ENCODE results near the gene PRRC2B.
A peak's percentile ranks its signal among the peaks of the same experiment; 100 is the strongest.
"Not testable (repeated sequence)": the region's sequence is repeated elsewhere in the genome, so short reads cannot be mapped to it uniquely, and the experiment has no call there.

Gene PRRC2B

DNA sequence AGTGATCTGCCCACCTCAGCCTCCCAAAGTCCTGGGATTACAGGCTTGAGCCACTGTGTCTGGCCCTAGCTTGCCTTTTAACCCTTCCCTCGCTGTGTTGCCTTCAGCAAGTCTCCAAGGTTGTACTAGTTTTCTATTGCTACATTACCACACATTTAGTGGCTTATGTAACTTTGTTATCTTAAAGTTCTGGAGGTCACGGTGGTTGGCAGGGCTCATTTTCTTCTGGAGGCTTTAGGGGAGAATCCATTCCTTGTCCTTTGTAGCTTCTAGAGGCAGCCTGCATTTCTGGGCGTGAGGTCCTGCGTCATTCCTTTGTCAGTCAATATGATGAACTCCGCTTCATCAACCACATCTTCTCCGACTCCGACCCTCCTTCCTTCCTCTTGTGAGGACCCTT, 2.9 kb upstream of the PRRC2B start:
- peak; percentile 33 for DNase-seq

DNA sequence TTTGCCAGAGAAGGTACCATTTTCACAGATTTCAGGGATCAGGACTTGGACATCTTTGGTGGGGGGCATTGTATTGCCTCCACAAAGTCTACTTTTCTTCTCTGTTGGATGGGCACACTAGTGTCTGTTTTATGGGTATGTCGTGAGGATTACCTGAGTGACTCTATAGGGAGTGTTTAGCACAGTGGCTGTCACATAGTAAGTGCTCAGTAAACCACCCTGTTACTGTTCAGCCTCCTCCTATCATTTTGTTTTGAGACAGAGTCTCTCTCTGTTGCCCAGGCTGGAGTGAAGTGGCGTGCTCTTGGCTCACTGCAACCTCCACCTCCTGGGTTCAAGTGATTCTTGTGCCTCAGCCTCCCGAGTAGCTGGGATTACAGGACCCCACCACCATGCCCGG, 2.4 kb upstream of the PRRC2B start:
- no peak for DNase-seq

DNA sequence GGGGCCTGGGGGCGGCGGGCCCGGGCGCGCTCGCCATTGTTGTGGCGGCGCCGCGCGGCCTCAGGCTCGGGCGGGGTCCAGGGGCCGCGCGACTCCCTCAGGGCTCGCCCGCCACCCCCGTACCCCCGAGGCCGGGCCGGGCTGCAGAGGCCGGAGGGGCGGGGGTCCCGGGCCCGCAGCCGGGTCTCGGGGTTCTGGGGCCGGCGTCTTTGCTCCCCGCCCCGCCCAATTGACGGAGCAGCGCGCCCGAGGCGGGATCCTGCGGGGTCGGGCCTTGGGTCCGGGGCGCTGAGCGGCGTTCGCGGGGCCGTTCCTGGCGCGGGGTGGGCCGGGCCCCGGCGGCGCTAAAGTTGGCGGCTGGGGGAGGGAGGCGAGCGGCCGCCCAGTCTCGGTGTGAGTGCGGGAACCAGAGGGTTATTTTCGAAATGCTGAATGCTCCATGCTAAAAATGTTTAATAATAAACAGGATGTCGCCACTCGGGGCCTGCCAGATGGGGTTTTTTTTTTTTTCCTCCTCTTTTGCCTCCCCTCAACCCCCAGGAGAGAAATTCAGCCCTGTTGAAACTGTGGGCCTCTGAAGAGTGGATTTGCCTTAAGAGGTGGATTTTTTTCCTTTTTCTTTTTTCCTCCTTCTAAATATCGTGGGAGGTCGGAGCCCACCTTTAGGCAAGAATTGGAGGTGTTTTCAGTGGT, 724 bp downstream of the PRRC2B start:
- peak; percentile 68 for DNase-seq

DNA sequence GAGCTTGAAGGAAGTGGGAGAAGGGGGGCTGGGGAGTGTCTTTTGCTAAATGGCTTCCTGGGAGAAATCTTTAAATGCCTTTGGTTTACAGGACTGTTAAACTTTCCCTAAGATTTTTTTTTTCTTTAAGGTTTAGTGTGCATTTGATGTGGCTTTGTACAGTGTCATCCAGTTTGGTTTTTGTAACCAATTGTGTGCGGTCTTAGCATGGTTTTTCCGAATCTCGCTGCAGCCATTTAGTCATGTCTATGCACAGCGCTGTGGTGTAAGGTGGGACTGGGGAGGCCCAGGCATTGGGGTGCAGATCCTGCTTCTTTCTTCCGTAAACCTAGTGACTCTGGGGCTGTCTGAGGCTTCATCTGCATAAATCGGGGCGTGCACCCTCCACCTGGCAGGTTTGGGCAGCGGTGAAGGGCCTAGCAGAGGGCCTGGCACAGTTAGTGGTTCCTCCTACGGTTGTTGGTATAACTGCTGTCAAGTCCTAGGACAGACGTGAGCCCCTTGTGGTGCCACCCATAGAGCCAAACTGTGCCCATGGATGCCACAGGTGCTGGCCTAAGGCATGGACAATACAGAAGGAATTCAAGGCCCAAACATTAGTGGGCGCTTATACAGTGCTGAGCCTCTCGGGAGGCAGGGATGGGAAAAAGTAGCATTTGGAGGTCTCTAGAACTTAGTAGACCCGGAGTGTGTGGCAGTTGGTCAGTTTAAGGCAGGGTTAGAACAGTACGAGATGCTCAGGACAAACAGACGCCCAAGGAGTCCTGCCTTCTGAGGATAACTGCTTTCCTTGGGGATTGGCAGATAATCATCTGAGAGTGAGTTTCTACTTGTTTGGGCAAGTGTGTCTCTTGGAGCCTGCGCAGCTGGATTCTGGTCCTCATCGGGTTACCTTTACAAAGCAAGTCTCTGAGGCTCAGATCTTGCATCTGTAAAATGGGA, 1.5 kb downstream of the PRRC2B start:
- DNase-seq: peak; percentile 70

DNA sequence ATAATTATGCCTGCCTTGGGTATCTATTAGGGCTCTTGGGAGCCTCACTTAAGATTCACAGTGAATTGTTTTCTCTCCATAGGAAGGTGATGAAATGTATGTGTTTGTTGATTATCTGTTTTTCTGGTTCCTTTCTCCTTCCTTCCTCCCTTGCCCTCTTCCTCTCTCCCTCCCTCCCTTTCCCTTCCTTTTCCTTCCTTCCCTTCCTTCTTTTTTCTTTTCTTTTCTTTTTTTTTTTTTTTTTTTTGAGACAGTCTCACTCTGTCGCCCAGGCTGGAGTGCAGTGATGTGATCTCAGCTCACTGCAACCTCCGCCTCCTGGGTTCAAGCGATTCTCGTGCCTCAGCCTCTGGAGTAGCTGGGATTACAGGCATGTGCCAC, 2.2 kb downstream of the PRRC2B start:
- not testable (repeated sequence) for DNase-seq

DNA sequence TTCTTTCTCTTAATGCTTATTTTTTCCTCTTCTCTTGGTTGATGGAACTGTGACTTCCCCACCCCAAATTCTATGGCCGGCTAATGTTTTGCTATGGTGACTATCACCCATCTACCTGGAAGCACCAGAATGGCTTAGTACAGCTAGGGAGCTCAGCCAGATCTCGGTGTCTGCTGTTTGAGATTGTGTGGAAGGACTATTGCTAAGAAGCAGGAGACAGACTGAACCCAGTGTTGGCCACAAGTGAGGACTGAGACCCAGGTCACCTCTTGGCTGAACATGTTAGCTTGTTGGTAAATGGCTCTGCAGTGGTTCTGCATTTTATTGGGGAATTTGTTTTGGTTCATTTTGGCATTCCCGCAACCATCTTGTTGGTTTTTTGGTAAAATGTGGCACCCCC, 2.7 kb downstream of the PRRC2B start:
- no peak for DNase-seq

DNA sequence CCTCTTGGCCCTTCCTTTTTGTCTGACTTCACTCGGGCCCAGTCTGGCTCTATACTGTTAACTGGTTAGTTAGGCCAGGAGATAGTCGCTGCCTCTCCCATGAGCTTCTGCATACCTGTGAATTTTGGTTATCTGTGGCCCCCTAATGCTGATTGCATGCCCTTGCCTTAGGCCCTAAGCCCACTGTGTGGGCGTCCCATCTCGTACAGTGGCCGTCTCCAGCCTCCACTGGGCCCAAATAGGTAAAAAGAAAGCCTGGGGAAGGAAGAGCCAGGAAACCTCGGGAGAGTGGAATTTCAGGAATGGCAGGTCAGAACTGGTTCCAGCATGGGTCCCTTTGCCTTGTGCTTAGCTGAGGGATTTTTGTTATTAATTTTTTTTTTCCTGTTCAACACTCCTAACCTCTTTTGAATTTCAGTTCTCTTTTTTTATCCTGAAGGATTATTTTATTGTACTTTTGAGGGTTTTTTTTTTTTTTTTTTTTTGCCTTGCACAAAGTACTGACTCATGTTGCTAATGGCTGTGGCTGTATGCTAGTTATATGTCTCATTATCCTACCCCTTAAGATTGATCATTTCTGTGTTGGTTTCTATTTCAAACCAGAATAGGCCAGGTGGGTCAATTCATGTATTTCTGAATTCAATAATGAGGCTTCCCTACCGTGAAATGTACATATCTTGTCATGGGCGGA, 3.4 kb downstream of the PRRC2B start:
- DNase-seq: no peak

DNA sequence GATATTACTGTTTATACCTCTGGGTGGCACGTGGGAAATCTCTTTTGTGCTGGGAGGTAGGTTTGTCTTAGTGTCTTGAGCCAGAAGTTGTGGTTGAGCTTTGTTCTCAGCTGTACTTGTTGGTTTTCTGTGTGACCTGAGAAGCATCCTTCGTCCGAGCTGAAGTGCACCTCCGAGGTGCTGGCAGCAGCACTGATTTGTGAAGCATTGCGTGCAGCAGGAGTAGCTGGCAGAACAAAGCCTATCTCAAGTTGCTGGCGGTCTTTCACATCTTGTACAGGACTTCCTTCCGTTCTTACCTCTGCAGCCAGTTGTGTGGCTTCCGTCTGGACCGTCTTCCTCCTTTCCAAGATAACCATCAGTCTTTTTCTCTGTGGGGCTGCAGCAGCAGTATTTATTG, 4.3 kb downstream of the PRRC2B start:
- DNase-seq: peak; percentile 90

DNA sequence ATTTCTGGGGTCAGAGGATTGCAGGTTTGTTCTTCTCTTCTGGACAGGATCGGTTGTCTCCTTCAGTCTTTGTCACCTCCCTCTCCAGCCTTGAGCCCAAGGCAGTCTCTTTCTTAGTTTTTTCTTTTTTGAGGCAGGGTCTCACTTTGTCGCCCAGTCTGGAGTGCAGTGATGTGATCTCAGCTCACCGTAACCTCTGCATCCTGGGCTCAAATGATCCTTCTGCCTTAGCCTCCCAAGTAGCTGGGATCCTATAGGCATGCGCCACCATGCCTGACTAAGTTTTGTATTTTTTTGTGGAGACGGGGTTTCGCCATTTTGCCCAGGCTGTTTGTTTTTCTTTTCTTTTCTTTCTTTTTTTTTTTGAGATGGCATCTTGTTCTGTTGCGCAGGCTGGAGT, 6.1 kb downstream of the PRRC2B start:
- no peak for DNase-seq

DNA sequence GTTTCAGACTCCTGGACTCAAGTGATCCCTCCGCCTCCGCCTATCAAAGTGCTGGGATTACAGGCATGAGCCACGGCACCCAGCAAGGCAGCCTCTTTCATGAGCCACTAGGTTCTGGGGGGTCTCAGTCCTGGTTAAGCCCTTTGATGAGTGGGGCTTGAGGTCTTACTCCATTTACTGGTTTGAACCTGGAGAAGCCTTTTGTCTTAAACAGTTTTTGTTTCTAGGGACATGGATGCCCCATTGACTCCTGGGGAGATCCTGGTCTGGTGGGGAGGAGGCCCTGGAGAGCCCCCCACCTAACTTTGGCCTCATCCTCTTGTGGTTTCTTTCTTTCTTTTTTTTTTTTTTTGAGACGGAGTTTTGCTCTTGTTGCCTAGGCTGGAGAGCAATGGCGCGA, 6.7 kb downstream of the PRRC2B start:
- DNase-seq: no peak

DNA sequence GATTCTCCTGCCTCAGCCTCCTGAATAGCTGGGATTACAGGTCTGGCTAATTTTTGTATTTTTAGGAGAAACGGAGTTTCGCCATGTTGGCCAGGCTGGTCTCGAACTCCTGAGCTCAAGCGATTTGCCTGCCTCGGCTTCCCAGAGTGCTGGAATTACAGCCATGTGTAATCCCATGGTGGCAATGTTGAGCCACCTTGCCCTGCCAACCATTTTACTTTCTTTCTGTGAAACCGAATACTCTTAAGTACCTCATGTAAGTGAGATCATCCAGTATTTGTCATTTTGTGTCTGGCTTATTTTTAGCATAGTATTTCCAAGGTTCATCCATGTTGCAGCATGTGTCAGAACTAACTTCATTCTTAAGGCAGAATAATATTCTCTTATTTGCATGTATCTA, 8.2 kb downstream of the PRRC2B start:
- DNase-seq: no peak

DNA sequence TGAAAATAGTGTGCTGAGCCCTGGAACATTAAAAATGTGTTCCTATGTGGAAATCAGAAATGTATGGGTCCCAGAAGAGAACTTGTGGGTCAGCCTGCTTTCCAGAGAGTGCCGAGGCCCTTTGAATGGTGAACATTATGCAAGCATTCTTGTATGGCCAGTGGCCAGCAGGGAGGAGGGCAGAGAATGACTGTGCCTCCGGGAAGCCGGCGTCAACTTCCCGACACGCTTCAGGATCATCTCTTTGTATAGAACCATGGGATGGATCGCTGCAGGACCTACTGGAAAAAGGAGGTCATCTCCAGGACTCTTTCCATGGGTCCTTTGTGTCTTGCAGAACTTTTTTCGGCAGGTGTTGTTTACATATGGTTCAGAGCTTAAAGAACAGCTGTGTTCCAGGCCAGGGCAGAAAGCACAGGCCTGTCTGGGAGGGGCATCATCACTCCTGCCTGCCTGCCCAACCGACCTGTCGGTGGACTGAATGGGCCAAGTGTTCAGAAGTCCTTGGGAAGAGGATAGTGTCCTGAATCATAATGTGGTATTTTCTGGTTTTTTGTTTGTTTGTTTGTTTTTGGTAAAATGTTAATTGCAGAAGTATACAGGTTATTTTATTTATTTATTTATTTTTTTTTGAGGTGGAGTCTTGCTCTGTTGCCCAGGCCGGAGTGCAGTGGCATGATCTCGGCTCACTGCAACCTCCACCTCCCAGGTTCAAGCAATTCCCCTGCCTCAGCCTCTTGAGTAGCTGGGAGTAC, 9.0 kb downstream of the PRRC2B start:
- DNase-seq: no peak

DNA sequence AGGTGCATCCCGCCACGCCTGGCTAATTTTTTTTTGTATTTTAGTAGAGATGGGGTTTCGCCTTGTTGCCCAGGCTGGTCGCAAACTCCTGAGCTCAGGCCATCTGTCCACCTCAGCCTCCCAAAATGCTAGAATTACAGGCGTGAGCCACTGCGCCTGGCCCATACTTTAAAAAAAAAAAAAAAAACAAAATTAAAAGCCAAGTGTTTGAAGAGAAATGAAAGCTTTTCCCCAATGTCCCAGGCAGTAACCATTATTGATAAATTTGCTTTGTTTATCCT, 9.5 kb downstream of the PRRC2B start:
- DNase-seq: no peak

DNA sequence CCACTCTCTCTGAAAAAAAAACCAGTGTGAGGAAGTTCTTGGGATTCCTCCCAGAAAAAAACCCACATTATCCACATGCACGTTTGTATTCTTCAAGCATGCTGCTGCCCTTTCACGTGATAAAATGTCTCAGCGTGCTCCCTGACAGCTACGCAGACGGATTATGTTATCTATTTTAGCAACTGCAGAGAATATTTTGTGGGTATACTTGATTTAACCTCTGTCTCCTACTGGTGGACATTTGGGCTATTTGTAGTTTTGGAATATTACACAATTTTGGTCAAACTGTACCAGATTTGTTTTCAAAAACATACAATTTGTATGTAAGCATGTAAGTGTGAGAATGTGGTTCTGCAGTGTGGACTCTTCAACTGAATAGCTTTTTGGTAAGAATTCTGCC, 10.7 kb downstream of the PRRC2B start:
- DNase-seq: peak; percentile 76

DNA sequence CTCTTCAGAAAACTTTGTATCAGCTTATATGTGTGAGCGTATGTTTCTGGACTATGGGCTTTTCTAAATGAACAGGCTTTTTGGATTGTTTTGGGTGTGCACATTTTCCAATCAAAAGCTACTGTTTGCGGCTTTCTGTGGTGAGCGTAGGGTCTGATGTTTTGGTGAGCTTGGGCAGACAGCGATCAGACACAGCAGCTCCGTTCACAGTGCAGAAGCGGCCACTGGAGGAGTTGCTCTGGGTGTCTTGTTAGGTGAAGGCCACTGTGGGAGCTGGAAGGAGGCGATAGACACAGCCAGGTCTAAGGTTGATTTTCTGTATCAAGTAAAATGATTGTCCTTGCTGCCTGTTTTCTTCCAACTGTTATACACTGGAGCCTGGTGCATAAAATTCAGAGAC, 11.1 kb downstream of the PRRC2B start:
- no peak for DNase-seq

DNA sequence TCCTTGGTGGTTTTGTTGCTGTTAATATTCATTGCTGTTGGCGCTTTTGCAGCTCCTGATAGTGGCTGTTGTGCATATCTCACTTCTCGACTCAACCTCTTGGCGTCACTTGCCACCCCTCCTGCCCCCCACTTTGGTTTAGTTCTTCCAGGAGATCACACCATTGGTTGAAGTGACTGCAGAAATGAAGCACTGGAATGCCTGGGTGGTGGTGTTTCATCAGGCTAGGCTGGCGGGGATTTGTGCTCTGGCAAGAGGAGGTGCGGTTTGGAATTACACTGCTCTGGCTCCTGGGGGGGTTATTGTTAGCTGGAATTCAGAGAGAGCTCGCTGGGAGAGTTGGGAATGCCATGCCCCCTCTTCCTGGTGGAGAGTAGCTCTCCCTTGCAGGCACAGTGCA, 11.5 kb downstream of the PRRC2B start:
- DNase-seq: peak; percentile 51

DNA sequence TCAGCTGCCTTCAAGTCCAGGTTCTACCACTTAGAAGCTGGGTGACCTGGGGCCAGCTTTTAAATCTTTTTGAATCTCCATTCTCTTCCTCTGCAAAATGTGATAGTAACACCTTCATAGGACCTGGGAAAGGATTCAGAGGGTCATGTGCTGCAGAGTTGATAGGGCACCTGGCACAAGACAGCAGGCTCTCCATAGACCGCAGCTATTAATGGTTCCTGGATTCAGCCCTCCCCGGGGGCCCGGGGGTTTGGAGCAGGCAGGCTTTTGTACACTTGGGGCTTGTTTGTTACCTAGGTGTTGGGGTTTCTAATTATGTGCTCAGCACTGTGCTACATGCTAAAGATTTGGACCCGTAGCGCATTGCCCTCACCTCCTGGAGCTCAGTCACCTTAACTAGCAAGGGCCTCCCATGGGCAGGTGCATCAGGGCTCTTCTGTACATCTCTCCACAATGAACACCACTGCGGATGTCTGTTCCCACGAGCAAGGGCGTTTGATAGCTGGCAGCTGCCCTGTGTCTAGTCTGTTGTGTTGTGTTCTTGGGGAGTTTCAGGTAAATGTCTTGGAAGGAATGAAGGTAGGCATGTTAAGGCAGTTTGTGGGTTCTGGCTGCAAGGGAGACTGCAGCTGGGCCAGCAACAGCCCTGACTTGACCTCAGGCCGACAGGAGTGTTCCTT, 12.1 kb downstream of the PRRC2B start:
- DNase-seq: no peak

DNA sequence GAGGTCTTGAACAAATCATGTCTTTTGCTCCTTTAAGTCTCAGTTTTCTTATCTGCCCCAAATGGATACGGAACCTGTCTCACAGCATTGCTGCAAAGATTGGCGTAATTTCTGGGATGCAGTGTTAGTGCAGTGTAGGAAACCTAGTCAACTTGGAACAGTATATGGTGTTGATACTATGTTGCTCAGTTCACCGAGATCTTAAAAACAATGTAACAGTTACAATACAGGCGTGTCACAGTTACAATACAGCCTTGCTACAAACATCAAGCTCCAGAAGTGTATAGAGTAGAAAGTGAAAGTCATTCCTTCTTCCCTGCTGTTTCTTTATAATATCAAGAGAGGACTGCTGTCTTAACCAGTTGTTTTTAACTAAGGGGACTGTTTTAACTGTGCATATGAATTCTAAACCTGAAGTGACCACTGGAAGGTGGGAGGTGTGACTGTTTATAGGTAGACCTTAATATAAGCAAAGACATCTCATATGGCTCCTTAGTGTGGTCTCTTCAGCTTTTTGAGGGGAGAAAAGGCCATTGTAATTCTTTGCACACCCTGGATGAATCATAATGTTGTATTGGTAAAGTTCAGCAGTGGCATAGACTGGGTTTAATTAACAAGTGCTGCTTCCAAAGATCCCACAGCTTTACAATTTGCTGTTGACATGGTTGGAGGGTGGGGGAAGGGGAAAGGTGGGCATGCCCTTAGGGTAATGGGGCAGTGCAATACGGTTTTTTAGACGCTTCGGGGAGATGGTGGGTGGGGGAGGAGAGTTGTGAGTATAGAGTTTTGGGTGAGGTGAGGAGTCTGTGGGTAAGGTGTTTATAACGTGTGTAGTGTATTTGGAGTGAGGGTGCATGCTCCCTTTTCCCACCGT, 12.9 kb downstream of the PRRC2B start:
- DNase-seq: no peak

DNA sequence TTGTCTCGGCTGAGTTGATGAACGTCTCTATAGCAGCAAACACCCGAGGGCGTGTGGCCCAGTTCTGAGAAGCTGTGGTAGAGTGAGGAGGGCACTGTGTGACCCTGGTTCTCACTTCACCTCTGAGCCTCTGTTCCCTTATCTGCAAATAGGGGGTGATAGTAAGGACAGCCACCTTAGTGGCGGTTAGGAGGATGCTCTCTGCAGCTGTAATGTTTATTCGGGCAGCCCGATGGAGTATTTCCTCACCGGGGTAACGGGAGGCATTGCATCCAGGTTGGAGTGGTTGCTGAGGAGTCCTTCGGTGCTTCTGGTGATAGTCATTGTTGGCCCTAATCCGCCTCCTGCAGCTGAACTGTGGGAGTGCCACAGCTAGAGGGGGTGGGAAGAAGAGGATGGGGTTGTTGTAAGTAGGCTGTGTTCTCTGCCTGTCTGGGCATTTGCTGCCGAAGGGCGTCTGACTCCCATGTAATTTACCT, 13.9 kb downstream of the PRRC2B start:
- peak; percentile 35 for DNase-seq

DNA sequence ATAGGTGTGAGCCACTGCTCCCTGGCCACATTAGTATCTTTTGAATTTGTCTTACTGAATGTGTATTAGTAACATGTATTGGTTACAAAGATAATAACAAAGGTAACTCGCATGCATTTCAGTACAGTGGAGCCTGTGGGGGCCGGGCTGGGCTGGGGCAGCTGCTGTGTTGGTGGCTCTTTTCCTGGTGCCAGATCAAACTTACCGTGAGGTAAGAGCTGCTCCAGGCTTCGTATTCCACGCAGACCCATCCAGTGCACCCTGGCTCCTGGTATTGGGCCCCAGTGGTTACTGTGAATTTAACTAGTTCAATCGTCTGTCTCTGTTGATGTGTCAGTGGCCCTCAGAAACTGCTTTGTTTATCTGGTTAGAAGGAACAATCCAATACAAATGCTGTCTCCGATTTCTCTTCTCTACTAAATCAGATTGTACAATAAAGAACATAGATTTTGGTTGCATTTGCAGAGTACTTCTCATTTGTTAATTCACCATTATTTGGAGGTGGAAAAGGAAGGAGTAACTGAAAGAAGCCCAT, 15.6 kb downstream of the PRRC2B start:
- DNase-seq: no peak

DNA sequence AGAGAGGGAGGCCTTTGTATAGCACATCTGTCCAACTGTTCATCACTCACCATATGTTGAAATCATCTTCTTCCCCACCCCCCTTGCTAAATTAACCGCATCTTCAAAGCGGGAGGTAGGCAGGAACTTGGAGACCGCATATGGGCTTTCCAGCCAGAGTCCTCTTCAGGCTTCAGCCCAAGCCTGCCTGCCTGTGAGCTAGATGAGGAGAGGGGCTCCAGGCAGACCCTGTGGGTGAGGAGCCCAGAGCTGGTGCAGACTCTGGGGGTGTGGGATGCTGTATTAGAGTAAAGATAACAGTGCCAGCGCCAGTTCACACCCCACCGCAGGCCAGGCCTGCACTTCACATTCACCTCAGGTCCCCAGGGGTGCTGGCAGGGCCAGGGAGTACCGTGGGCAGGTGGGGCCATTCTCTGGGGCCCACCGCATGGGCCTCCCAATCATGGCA, 16.2 kb downstream of the PRRC2B start:
- peak; percentile 78 for DNase-seq
